GM21529 (cell line): Measurements from ENCODE around the gene DERA.
"Not testable (repeated sequence)": the region's sequence is repeated elsewhere in the genome, so short reads cannot be mapped to it uniquely, and the experiment has no call there.

Experiments used
- ATAC-seq: cut with Tn5 transposase; IDR thresholded peaks from one replicate; pipeline ENCODE4 v1.9.1; 2021; ENCODE audit not compliant: unreplicated experiment

DERA gene

DNA sequence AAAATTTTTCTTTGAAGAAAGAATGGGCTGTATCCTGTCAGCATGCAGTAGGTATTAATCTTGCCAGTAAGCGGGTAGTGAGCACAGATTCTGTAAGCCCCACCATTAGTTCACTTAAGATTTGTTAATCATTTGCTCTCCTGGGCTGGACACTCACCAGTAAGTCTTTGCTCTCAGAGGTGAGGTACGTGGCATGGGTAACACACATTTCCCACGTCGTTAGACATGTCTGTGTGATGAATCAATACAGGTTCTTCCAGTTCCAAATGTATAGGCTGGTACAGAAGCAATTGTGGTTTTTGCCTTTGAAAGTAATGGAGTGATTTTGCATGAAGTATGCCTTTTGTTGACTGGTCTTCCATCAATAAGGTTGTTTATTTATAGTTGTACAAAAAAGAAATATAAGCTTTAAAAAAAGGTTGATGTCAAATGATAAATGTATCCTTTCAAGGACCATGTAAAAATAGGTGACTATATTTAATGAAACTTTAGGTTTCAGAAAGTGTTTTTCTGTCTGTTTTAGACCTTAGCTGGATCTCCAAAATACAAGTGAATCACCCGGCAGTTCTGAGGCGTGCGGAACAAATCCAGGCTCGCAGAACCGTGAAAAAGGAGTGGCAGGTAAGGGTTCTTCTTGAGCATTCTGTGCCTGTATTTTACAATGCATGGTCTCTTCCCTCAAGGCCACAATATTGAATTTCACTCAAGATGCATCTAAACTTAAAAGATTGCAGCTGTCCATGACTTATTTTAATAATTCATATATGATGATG, 45.5 kb downstream of the DERA start:
- no peak for ATAC-seq

DNA sequence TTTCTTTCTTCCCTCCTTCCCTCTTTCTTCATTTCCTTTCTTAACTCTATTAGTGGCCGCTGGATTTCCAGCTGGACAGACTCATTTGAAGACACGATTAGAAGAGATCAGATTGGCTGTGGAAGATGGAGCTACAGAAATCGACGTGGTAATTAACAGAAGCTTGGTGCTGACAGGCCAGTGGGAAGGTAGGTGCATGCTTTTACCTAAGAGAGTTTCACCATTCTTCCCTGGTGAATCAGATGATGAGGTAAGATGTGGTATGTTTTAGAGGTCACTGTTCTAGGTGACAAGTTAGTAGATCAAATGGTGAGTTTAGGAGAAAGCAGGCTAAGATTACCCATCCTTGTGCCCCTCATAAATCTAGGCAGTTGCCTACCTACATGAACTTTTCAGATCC, 51.6 kb downstream of the DERA start:
- no peak for ATAC-seq

DNA sequence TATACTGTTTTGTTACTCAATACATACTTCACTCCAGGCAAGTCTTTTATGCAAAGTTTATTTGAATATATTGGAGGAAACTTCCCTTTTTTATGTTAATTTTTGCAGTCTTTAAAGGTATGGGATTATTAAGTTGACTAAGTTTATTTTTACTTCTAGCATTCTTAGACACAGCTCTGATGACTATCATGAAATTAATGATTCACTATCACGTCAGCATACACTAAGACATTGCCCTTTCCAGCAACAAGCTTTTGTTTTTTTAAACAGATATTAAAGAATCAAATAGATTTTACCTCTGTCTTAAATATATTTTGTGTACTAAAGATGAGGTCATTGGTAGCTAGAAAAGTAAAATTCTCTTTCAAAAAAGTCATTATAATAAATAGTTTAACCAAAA, 52.1 kb downstream of the DERA start:
- no peak for ATAC-seq

DNA sequence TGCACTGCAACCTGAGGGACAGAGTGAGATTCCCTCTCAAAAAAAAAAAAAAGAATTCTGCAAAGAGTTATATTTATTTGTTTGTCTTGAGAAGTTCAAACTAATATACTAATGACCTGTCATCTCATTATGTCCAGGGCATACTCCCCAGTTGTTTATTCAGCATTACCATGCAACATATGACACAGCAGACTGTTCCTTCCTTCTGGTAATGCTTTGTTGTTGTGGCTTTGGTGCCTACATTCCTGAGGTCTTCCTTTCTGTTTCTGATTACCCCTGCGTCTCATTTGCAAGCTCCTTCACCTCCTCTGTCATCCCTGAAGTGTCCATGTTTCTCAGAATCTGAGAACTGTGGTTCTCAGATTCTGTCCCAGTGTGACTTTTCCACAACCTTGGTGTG, 55.3 kb downstream of the DERA start:
- ATAC-seq = no peak

DNA sequence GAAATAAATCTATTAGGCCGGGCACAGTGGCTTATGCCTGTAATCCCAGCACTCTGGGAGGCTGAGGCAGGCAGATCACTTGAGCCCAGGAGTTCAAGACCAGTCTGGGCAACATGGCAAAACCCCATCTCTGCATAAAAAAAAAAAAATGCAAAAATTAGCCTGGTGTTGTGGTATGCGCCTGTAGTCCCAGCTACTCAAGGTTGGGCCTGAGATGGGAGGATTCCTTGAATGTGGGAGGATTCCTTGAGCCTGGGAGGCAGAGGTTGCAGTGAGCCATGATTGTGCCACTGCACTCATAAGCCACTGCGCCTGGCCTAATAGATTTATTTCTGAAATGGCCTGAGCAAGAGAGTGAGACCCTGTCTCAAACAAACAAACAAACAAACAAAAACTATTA, 55.9 kb downstream of the DERA start:
- ATAC-seq = not testable (repeated sequence)

DNA sequence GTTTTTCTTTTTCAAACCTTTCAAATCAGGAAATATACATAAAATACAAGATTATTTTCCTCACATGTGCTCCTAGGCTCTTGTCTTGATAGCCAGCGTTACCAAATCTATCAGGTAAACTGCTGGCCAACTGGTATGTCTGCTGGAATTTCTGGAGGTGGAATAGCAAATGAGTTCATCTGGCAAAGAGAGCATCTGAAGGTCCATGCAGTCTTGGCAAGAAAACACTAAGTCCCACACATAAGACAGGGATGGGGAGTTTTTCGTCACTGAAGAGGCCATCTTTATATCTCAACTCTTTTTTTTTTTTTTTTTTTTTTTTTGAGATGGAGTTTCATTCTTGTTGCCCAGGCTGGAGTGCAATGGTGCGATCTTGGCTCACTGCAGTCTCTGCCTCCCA, 60.1 kb downstream of the DERA start:
- no peak for ATAC-seq

DNA sequence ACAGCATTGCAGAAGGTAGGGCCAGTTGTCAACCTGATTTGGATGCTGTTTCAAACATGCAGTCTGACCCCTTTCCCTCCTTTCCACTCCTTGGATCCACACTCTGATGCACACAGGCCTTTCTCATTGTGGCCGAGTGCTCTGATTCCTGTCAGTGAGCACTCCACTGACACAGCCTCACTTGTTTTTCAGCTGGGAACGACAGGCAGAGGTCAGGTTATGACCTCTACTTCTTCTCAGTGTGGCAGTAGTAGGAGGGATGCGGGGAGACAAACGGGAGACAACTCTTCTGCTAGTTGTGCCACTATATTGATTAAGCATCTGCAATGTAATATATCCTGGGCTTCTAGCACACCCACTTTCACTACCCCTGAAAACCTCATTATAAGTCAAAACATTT, 61.8 kb downstream of the DERA start:
- no peak for ATAC-seq

DNA sequence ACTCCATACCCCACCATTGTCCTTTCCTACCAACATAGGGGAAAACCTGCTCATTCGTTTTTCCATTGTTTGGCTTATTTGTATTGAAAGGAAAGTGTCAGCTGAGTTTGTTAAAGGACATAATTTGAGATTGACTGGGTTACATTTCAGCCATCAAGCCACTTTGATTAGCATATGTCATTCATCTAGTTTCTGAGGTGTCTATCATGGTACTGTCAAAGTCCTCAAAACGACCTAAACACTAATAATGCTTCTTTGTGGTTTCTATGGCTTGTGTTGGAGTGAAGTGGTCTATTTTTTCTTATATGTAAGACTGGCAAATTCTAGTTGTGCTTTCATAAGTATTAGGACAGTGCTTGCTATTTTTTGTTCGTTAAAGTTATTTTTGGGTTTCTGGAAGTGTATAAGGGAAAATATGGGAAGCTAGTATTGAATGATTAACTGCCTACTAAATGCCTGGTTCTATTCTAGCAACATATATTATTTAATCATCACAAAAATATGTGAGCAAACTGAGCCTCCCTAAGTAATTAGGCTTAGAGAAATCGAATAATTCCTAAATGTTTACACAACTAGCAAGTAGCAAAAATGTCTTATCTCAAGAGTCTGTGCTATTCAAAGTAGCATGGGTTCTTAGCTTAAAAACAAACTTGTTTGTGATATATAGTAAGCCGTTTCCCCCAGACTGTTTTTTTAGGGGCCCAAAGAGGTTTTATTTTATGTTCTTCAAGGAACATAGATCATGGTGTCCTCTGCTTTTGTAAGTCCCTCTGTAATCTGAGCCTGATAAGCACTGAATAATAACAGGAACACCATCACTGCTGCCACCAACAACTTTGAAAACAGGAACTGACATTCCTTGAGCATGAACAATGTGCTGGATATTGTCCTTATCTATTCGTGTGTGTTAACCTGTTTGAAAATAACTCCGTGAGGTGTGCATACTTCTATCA, 67.1 kb downstream of the DERA start:
- no peak for ATAC-seq

DNA sequence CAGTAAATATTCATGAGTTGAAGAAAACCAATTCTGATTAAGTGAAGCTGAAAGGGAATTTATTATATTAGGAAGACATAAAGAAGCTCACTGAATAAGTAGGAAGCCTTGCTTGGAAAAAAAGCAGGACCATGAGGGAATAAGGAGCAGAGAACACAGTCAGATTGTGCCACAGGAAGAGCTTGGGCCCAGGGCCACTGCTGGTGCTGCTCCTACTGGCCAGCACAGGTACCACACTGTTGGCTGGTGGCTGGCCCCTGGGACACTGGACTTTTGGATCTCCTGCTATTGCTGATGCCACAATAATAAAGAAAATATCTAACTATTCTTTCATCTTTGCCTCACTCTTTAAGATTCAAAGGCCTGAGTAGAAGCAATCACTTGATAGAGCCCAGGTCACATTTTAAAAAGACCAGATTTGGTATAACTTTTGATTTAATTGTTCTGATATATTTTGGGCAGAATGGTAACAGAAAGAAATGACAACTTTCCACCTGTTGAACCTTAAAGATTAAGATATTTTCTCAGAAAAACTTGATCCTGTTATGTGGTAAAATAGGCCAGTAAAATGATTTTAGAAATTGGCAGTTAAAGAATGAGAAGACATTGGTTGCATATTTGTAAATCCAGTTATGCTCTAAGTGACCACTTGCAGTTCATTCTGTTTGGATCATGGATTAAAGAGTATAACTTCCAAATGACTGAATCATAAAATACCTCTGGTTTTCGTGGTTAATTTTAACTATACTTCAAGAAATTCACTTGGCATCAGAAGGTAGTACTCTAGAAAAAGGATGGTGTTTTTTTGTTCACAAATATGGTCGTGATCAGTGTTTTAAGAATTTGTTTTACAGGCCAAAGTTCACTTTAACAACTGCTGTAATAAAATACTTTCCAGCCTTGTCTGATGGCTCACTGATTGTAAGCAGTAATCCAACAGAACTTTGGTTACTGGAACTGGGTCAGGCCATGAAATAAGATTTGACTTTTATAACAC, 68.3 kb downstream of the DERA start:
- peak; percentile 67 for ATAC-seq

DNA sequence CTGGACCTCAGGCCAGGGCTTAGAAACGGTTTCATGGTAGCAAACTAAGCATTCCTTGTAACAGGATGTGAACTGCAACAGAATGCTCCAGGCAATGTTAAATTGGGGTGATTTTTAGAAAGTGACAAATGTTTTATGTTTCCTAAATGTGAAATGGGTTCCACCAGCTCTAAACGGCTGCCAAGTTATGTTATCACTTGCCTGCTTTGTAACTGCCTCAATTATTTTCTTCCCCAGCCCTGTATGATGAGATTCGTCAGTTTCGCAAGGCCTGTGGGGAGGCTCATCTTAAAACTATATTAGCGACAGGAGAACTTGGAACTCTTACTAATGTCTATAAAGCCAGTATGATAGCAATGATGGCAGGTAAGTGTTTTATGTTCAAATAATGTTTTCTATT, 70.9 kb downstream of the DERA start:
- ATAC-seq = no peak

DNA sequence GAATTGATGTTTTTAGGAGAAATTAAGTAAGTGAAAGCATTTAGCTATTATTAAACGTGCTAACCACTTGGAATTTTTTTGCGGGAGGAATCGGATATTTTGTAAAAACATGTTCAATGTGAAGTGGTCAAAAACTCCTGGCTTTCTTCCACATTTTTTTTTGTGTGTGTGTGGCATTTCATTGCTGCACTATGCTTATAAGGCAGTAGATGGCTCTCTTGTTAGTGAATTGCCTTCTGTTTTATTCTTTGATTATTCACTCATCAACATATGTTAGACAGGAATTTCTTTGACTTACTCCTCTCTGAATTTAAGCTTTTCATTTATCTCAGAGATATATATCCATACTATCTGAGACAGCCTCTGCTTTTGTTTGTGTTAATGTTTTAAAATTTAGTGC, 71.3 kb downstream of the DERA start:
- ATAC-seq = no peak

DNA sequence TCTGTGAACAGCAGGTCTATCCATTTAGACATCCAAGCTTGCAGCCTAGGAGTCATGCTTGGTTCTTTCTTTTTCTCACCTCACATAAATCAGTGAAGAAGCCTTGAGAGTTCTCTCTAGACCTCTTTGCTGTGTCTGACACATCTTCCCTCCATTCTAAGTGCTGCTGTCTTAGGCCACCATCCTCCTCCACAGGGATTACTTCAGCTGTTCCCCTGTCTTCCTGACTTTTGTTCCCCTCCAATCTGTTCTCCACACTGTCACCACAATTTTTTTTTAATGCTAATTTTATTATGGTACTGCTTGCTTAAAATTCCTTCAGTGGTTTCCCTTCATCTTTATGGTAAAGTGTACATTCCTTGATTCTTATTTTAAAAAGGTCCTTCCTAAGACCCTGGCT, 71.8 kb downstream of the DERA start:
- no peak for ATAC-seq

DNA sequence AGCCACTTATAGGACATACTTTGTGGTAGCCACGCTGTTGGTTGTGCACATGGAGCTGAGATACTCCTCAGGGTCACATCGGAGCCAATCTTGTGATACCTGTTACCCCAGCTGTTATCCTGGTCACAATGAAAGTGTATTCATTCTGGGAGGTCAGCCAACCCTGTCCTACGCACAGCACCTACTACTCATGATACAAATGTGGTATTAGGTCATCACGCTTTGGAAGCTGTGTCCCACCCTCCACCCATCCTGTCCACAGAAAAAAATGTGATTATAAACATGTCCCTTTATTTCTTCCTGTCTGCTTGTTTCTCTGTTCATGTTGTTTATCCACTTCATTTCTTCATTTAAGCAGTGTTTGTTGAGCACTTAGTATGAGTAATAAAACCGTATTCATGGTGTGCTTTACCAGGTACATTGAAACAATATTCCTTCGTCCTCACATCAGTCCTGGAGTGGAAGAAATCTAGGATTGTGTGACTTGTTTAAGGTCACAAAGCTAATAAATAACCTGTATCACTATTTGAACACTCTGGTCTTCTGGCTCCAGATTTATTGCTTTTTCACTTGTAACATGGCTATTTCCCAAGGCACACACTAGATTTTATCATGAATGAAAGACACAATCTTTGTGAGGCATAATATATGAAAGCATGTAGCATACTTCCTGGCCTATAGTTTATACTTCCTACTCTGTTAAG, 73.1 kb downstream of the DERA start:
- no peak for ATAC-seq

DNA sequence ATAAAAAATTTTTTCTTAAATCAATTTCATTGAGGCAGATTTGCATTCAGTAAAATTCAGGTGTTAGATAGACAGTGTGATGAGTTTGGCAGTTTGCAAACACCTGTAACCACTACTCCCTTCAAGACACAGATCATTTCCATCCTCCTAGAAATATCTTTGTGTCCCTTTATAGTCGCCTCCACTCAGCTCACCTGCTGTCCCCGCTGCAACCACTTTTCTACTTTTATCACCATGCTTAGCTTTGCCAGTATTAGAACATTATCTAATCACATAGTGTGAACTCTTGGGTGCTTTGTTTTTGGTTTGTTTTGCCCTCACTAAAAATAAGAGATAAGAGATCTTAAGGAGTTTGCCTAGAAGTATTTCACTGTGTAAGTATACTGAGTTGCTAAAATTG, 73.8 kb downstream of the DERA start:
- no peak for ATAC-seq

DNA sequence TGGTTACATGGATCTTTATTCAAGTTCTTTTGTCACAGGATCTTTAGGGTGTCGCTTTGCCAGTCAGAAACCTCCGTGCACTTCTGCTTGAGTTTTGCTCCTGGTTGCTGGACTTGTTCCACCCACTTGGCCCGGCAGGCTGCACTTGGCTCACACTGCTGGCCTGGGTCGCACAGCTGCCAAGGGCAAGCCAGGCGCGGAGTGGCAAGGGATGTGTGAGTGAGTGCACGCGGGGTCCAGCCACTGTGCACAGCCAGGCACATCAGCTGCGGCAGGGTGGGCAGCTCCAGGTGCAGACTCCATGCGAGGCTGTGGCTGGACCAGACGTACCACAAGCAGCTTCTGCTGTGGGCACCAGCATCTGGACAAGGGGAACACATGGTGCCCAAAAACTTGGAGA, 76.6 kb downstream of the DERA start:
- no peak for ATAC-seq

DNA sequence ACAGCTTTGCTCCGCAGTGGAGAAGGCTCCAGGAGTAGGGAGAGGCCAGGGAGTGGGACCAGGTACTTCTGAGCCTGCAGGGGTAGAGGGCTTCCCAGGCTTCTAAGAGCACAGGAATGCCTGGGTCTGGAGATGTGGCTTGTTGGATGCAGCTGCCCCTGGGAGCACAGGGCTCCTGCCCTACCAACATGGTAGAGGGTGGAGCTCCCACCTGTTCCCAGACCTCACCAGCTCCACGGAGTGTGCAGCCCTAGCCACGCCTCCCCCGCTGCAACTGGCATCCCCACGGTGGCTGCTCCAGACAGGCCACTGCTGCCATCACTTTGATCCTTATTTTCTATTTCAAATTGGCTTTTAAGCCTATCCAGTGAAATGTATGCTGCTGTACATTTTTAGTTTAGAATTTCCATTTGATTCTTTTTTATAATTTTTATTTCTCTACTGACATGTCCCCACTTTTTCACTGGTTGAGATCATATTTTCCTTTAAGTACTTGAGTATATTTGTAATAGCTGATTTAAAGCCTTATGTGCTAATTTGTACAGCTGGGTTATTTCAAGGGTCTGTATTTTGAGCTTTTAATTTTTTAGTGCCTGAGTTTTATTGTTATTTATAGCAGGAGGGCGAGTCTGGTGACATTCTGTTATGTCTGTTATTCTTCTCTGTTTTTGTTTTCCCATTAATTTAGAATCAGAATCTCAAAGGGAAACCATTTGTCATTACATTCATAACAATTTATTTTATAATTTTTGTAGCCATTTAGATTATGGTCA, 78.0 kb downstream of the DERA start:
- ATAC-seq = no peak

DNA sequence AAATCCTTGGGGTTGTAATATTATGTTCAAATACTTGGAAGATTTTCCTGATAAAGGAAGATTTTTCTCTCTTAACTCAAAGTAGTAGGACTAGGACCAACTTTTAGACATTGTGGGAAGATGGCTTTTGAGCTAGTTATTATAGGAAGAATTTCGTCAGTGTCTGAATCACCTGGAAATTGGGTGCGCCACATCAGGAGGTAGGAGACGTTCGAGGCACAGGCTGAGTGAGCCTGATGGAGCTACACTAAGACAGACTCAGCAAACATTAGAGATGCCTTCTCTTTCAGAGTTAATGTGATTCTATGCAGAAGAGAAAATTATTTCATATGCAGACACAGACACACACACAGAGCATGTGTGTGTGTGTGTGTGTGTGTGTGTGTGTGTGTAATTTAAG, 84.7 kb downstream of the DERA start:
- no peak for ATAC-seq

DNA sequence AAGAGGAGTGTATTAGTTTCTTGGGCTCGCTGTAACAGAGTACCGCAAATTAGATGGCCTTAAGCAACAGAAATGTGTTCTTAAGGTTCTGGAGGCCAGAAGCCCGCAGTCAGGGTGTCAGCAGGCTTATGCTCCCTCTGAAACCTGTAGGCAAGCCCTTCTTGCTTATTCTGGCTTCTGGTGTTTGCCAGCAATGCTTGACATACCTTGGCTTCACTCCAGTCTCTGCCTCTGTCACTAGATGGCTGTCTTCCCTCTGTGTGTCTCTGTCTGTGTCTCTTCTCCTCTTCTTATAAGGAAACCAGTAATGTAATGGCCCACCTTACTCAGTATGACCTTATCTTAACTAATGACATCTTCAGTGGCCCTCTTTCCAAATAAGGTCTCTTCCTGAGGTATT, 85.1 kb downstream of the DERA start:
- peak; percentile 47 for ATAC-seq

DNA sequence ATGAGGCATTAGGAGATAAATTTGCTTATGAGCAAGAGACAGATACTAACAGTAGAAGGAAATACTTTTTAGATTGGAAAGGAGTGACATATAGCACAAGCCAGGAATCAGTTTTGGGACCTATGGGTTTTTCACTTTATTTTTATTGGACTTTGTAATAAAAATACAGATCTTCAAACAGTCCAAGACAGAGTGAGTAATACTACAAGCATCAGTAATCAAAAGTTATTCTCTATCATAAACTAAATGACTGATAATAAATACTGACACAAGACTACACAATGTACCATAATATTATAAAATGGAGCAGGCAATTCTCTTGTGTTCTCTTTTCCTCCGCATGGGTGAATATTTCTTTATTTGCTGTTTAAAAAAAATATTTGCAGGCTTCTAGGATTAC, 85.8 kb downstream of the DERA start:
- no peak for ATAC-seq

DNA sequence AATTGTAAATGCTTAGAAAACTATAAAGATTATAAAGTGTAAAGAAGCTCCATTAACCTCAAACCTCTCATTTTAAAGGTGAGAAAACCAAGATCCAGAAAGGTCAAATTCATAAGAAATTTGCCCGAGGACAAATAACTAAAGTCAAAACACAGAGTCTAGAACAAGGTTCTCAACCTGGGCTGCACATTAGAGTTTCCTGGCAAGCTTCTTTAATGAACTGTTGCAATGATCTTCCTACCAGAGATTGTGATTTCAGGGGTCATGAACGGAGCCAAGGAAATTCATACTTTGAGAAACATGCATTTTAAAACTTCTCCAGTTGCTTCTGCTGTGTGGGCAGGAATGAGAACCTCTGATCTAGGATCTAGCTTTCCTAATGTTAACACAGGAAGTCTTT, 86.8 kb downstream of the DERA start:
- ATAC-seq = no peak
